IPS-18c (cell line): Measurements from ENCODE around the gene ZNF215.

ENCODE experiments used
- H3K4me3 ChIP-seq: 2 replicates; pipeline ENCODE4 v1.7.0; 2013; ENCODE audit warnings: low read depth, mild to moderate bottlenecking, low read length, moderate library complexity; ENCODE audit not compliant: insufficient read depth
- H3K9me3 ChIP-seq: one replicate; pipeline ENCODE4 v1.6.1; 2013; ENCODE audit warnings: mild to moderate bottlenecking, low read length, moderate library complexity; ENCODE audit not compliant: control insufficient read depth, insufficient read depth

Gene ZNF215

DNA sequence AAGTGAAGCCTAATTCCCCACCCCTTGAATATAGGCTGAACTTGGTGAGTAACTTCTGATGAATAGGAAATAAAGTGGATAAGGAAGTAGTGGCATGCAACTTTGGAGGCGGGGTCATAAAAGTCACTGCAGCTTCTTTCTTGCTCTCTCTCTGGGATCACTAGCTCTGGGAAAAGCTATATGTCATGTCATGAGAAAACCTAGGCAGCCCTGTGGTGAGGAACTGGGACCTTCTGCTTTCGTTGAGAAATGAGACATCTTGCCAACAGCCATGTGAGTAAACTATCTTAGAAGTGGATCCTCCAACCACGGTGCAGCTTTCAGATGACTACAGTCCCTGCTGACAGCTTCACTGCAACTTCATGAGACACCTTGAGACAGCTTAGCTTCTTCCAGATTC, 78.3 kb downstream of the ZNF215 start:
- Histone ChIP-seq H3K4me3 (no peak overlapping the region), H3K9me3 (no peaks in the 10 kb centered on the region)
